ENCODE results near the gene C2CD2L. TPM values are rescaled to one million over a fixed set of nuclear protein-coding genes. Genes with fewer than 3 reads are reported as not detected.

C2CD2L gene
- total RNA-seq, 2 experiments from 2014 or later, result 10.6 to 19.0 TPM

GRCh38 chr11:119118227-119118626 is 11.1 kb downstream of the C2CD2L start:
- ChIA-PET CTCF (ENCODE audit: unreplicated experiment) (interaction anchor here (0.6 kb wide), 1 partner anchor 11 kb away, joined by 3 read pairs; the partner anchor contains the start of gene C2CD2L), POLR2A (interaction anchor here (0.7 to 2.5 kb wide), 3 partner anchors 9 to 63 kb away, joined by 3 to 12 read pairs (median 8); partner anchors contain the start of gene C2CD2L)
- Histone ChIP-seq H2AFZ (ENCODE audit: low read length) (no peak overlapping the region), H3K4me1 (ENCODE audit: insufficient read depth, low read length, poor library complexity, severe bottlenecking) (peaks cover 15% of the 10 kb centered on the region), H4K20me1 (ENCODE audit: insufficient read depth, low read length) (no peaks in the 10 kb centered on the region), H3K9me3 (ENCODE audit: low read length) (no peaks in the 10 kb centered on the region), H3K36me3 (ENCODE audit: insufficient read depth, low read length) (peaks cover 15% of the 10 kb centered on the region), H3K4me3 (ENCODE audit: low read depth, low read length, poor library complexity, severe bottlenecking) (no peak overlapping the region), H3K4me2 (ENCODE audit: low read length) (no peak overlapping the region), H3K27ac (ENCODE audit: low read depth, low read length, poor library complexity, severe bottlenecking) (no peak overlapping the region), H3K9me2 (ENCODE audit: insufficient read depth, low read length) (no peaks in the 10 kb centered on the region), H3K79me2 (ENCODE audit: insufficient read depth, low read depth, low read length) (peaks cover 9% of the 10 kb centered on the region; the same call in 1 of the 2 replicates)
- no peak for DNase-seq (ENCODE audit: low spot score)
- intact Hi-C loops (cut with micrococcal nuclease; ENCODE audit: unreplicated experiment), result no loop called here
- BruUV-seq (replicated peaks), result no TSS peak
- TF ChIP-seq EZH2phosphoT487 (IDR thresholded peaks at IDR 0.05; ENCODE audit: borderline replicate concordance, low read depth, low read length) (no peak), CTCF (conservative IDR thresholded peaks at IDR 0.05; ENCODE audit: low read length) (no peak)

GRCh38 chr11:119118946-119119345 is 11.8 kb downstream of the C2CD2L start:
- Histone ChIP-seq H3K9me3 (ENCODE audit: low read length) (no peaks in the 10 kb centered on the region), H3K9me2 (ENCODE audit: insufficient read depth, low read length) (no peaks in the 10 kb centered on the region), H3K4me1 (ENCODE audit: insufficient read depth, low read length, poor library complexity, severe bottlenecking) (peaks cover 15% of the 10 kb centered on the region), H2AFZ (ENCODE audit: low read length) (no peak overlapping the region), H3K79me2 (ENCODE audit: insufficient read depth, low read depth, low read length) (peaks cover 9% of the 10 kb centered on the region; the same call in 1 of the 2 replicates), H3K4me2 (ENCODE audit: low read length) (no peak overlapping the region), H3K27ac (ENCODE audit: low read depth, low read length, poor library complexity, severe bottlenecking) (no peak overlapping the region), H3K36me3 (ENCODE audit: insufficient read depth, low read length) (peaks cover 13% of the 10 kb centered on the region; the same call in 1 of the 2 replicates), H3K4me3 (ENCODE audit: low read depth, low read length, poor library complexity, severe bottlenecking) (no peak overlapping the region), H4K20me1 (ENCODE audit: insufficient read depth, low read length) (no peaks in the 10 kb centered on the region)
- TF ChIP-seq EZH2phosphoT487 (IDR thresholded peaks at IDR 0.05; ENCODE audit: borderline replicate concordance, low read depth, low read length) (no peak), CTCF (conservative IDR thresholded peaks at IDR 0.05; ENCODE audit: low read length) (no peak)
- ChIA-PET POLR2A (interaction anchor here (0.6 to 2.5 kb wide), 3 partner anchors 10 to 19 kb away, joined by 4 to 12 read pairs (median 8); partner anchors contain the start of gene C2CD2L), CTCF (ENCODE audit: unreplicated experiment) (no interaction called here)
- intact Hi-C loops (cut with micrococcal nuclease; ENCODE audit: unreplicated experiment), result no loop called here
- no TSS peak for BruUV-seq (replicated peaks)
- DNase-seq (ENCODE audit: low spot score), result no peak

DNA sequence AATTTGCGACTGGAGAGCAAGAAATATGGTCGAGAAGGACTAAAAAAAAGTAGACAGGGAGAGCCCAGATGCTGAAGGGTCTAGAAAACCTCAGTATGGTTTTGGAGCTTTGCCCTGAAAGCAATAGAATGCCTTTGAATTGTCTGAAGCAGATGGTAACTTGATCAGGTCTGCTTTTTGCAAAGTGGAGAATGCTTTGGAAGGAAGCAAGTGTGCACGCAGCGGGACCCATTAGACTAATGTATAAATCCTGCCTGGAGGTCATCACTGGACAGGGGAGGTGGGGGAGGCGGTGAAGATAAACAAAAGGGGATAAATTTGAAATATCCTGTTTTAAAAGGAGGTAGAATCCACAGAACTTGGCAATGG is 13.5 kb downstream of the C2CD2L start:
- TF ChIP-seq CTCF (conservative IDR thresholded peaks at IDR 0.05; ENCODE audit: low read length) (no peak), EZH2phosphoT487 (IDR thresholded peaks at IDR 0.05; ENCODE audit: borderline replicate concordance, low read depth, low read length) (no peak)
- peaks cover 11% of the 10 kb centered on the region; the same call in 1 of the 2 replicates for H3K36me3 ChIP-seq (ENCODE audit: insufficient read depth, low read length)
- H3K4me2 ChIP-seq (ENCODE audit: low read length), result peak overlapping the region; percentile 77
- ChIA-PET POLR2A (interaction anchor here (0.8 to 1.6 kb wide), 6 partner anchors 11 to 124 kb away, joined by 3 to 10 read pairs (median 4); partner anchors contain the start of gene C2CD2L), CTCF (ENCODE audit: unreplicated experiment) (interaction anchor here (1.9 kb wide), 1 partner anchor 12 kb away, joined by 7 read pairs; no protein-coding TSS in a partner anchor)
- H3K4me3 ChIP-seq (ENCODE audit: low read depth, low read length, poor library complexity, severe bottlenecking), result peak overlapping the region; percentile 60
- intact Hi-C loops (cut with micrococcal nuclease; ENCODE audit: unreplicated experiment), result loop anchor here (1.0 kb wide), 1 partner anchor 12 kb away; no protein-coding TSS in a partner anchor
- H3K27ac ChIP-seq (ENCODE audit: low read depth, low read length, poor library complexity, severe bottlenecking), result no peak overlapping the region
- H4K20me1 ChIP-seq (ENCODE audit: insufficient read depth, low read length), result no peaks in the 10 kb centered on the region
- peaks cover 9% of the 10 kb centered on the region; the same call in 1 of the 2 replicates for H3K79me2 ChIP-seq (ENCODE audit: insufficient read depth, low read depth, low read length)
- H3K9me2 ChIP-seq (ENCODE audit: insufficient read depth, low read length), result no peaks in the 10 kb centered on the region
- H3K4me1 ChIP-seq (ENCODE audit: insufficient read depth, low read length, poor library complexity, severe bottlenecking), result peaks cover 15% of the 10 kb centered on the region
- peak overlapping the region; percentile 83 for H2AFZ ChIP-seq (ENCODE audit: low read length)
- DNase-seq (ENCODE audit: low spot score), result no peak
- H3K9me3 ChIP-seq (ENCODE audit: low read length), result no peaks in the 10 kb centered on the region
- TSS peak; percentile 97 for BruUV-seq (replicated peaks)
